Mesodermal cell (in vitro differentiated cells): Measurements from ENCODE around the gene GAST.

Experiments used
- H3K27ac ChIP-seq: 2 replicates; pipeline ENCODE4 v1.7.0; 2013; ENCODE audit warnings: mild to moderate bottlenecking, low read depth, low read length, moderate library complexity; ENCODE audit not compliant: severe bottlenecking
- H3K36me3 ChIP-seq: 2 replicates; pipeline ENCODE4 v1.7.1; 2013; ENCODE audit warnings: mild to moderate bottlenecking, low read length, moderate library complexity; ENCODE audit not compliant: control insufficient read depth, insufficient read depth
- H3K4me1 ChIP-seq: one replicate; pipeline ENCODE4 v1.7.1; 2013; ENCODE audit warnings: mild to moderate bottlenecking, low read length; ENCODE audit not compliant: insufficient read depth, control insufficient read depth, poor library complexity, severe bottlenecking
- H3K4me3 ChIP-seq: 2 replicates; pipeline ENCODE4 v1.7.0; 2013; ENCODE audit warnings: low read length, control low read depth, mild to moderate bottlenecking; ENCODE audit not compliant: insufficient read depth, poor library complexity, severe bottlenecking; ENCODE audit errors: extremely low read depth
- H3K9me3 ChIP-seq: 2 replicates; pipeline ENCODE4 v1.7.1; 2013; ENCODE audit warnings: mild to moderate bottlenecking, low read length, moderate library complexity; ENCODE audit not compliant: control insufficient read depth
- WGBS, 2 experiments: methylation state at CpG; one replicate each; pipeline ENCODE4 v1.1.5; 2013; ENCODE audit warnings: missing lambda C conversion rate in 2 of 2; ENCODE audit not compliant: insufficient coverage in 2 of 2; 5-methylcytosine and 5-hydroxymethylcytosine counted together

GAST gene

GRCh38 chr17:41722231-41722630, 10.1 kb downstream of the GAST start:
- H3K4me3 ChIP-seq = no peak overlapping the region
- WGBS, 2 experiments = 91 to 92% methylated on average over 5 to 6 of the region's 7 CpGs

GRCh38 chr17:41723801-41724475, 11.8 kb downstream of the GAST start:
- Histone ChIP-seq H3K9me3 (no peaks in the 10 kb centered on the region), H3K4me1 (no peaks in the 10 kb centered on the region), H3K36me3 (no peaks in the 10 kb centered on the region), H3K27ac (no peak overlapping the region), H3K4me3 (no peak overlapping the region)
- WGBS, 2 experiments = 89 to 91% methylated on average over 6 to 8 of the region's 12 CpGs

More at GRCh38 chr17:41722231-41722630, 10.1 kb downstream of the GAST start:
- Histone ChIP-seq H3K27ac (no peak overlapping the region), H3K36me3 (no peaks in the 10 kb centered on the region), H3K4me1 (peaks cover 10% of the 10 kb centered on the region), H3K9me3 (no peaks in the 10 kb centered on the region)

- H3K4me3 ChIP-seq = no peak overlapping the region
- WGBS, 2 experiments = 86% methylated on average over 14 to 16 of the region's 17 CpGs
Observed at GRCh38 chr17:41724476-41725050, 12.4 kb downstream of the GAST start.

GRCh38 chr17:41725134-41725533, 13.0 kb downstream of the GAST start:
- Histone ChIP-seq H3K9me3 (no peaks in the 10 kb centered on the region), H3K4me1 (no peaks in the 10 kb centered on the region), H3K27ac (no peak overlapping the region), H3K4me3 (no peak overlapping the region), H3K36me3 (no peaks in the 10 kb centered on the region)
- 43 to 100% methylated on average over 1 to 2 of the region's 5 CpGs for WGBS, 2 experiments

More at GRCh38 chr17:41724476-41725050, 12.4 kb downstream of the GAST start:
- no peak overlapping the region for H3K27ac ChIP-seq
- no peaks in the 10 kb centered on the region for H3K36me3 ChIP-seq
- H3K4me1 ChIP-seq = no peaks in the 10 kb centered on the region
- no peaks in the 10 kb centered on the region for H3K9me3 ChIP-seq

- WGBS, 2 experiments = 75 to 76% methylated on average over 11 to 12 of the region's 12 CpGs
Observed at GRCh38 chr17:41728056-41728455, 15.9 kb downstream of the GAST start.

GRCh38 chr17:41730479-41730878, 18.3 kb downstream of the GAST start:
- Histone ChIP-seq H3K9me3 (no peaks in the 10 kb centered on the region), H3K4me3 (no peak overlapping the region), H3K27ac (no peak overlapping the region), H3K36me3 (no peaks in the 10 kb centered on the region), H3K4me1 (peaks cover 2% of the 10 kb centered on the region)
- 47 to 52% methylated on average over 1 to 4 of the region's 4 CpGs for WGBS, 2 experiments

More at GRCh38 chr17:41728056-41728455, 15.9 kb downstream of the GAST start:
- H3K4me1 ChIP-seq = no peaks in the 10 kb centered on the region
- H3K36me3 ChIP-seq = no peaks in the 10 kb centered on the region
- H3K27ac ChIP-seq = no peak overlapping the region
- no peaks in the 10 kb centered on the region for H3K9me3 ChIP-seq
- H3K4me3 ChIP-seq = no peak overlapping the region

- Histone ChIP-seq H3K36me3 (no peaks in the 10 kb centered on the region), H3K9me3 (no peaks in the 10 kb centered on the region), H3K27ac (no peak overlapping the region), H3K4me3 (no peak overlapping the region), H3K4me1 (peaks cover 2% of the 10 kb centered on the region)
- 40% methylated on average over 1 of the region's 3 CpGs; no CpG with 5 or more reads in 1 of the 2 experiments for WGBS, 2 experiments
Observed at GRCh38 chr17:41731836-41732235, 19.7 kb downstream of the GAST start.

- peaks cover 2% of the 10 kb centered on the region for H3K4me1 ChIP-seq
- WGBS, 2 experiments = 9 to 23% methylated on average over 14 to 17 of the region's 40 CpGs
- peak overlapping the region; percentile 39 for H3K4me3 ChIP-seq
- H3K27ac ChIP-seq = no peak overlapping the region
- no peaks in the 10 kb centered on the region for H3K9me3 ChIP-seq
- H3K36me3 ChIP-seq = no peaks in the 10 kb centered on the region
Observed at GRCh38 chr17:41733348-41734138, 21.4 kb downstream of the GAST start.

GRCh38 chr17:41734139-41734948, 22.2 kb downstream of the GAST start, which contains the start of gene HAP1:
Gene HAP1 (minus strand): TSS chr17:41734643. CDS start chr17:41734634, 9 bp downstream.
- Histone ChIP-seq H3K36me3 (no peaks in the 10 kb centered on the region), H3K4me1 (peaks cover 2% of the 10 kb centered on the region), H3K27ac (no peak within 1 kb of the TSS), H3K4me3 (peak within 1 kb of the TSS; percentile 39), H3K9me3 (no peaks in the 10 kb centered on the region)
- whole genome bisulfite sequencing, 2 experiments = 1% methylated on average over 70 to 72 of the region's 77 CpGs

- H3K9me3 ChIP-seq = no peaks in the 10 kb centered on the region
- 1 to 5% methylated on average over 20 to 23 of the region's 23 CpGs for WGBS, 2 experiments
- no peak overlapping the region for H3K27ac ChIP-seq
- no peaks in the 10 kb centered on the region for H3K36me3 ChIP-seq
- H3K4me1 ChIP-seq = peaks cover 2% of the 10 kb centered on the region
- peak overlapping the region; percentile 39 for H3K4me3 ChIP-seq
Observed at GRCh38 chr17:41734949-41735313, 22.8 kb downstream of the GAST start.
